Measurements from ENCODE around the gene ZC3H4.

ZC3H4 gene

GRCh38 chr19:47133021-47133471, 19.5 kb upstream of the ZC3H4 start:
- DNase-seq (ENCODE audit: low spot score) = no peak

- no peak for DNase-seq (ENCODE audit: low spot score)
Observed at GRCh38 chr19:47132194-47132852, 18.7 kb upstream of the ZC3H4 start.

DNA sequence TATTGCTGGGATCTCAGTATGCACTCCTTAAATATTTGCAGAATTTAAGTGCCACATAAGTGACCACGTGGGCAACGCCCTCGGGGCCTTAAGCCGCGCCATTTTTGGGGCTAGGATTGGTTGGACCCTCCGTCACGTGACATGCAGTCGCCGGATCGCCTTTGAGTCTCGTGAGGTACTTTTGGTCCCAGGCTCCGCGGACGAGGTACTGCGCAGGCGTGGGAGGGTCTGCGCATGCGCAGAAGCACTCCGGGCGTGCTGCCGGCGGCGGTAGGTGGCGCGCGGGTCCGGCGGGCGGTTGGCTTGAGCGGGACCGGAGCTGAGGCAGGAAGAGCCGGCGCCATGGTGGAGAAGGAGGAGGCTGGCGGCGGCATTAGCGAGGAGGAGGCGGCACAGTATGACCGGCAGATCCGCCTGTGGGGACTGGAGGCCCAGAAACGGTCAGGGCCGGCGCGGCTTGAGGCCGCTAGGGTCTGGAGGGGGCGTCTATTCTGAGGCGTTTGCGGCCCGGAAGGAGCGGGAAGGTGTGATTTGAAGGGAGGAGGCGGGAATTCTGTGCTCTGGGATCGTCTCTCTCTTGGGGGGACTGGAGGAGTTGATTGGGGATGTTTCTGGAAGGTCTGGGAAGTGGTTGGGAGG, 17.1 kb upstream of the ZC3H4 start, which contains the start of gene SAE1:
TSS of gene SAE1 (plus strand) at position 247 of the 639 bp plus-strand sequence. CDS start at position 343, 96 bp downstream.
- DNase-seq (ENCODE audit: low spot score) = peak; percentile 100

GRCh38 chr19:47130120-47130588, 16.6 kb upstream of the ZC3H4 start:
- no peak for DNase-seq (ENCODE audit: low spot score)

GRCh38 chr19:47129579-47129978, 16.0 kb upstream of the ZC3H4 start:
- DNase-seq (ENCODE audit: low spot score) = no peak

DNA sequence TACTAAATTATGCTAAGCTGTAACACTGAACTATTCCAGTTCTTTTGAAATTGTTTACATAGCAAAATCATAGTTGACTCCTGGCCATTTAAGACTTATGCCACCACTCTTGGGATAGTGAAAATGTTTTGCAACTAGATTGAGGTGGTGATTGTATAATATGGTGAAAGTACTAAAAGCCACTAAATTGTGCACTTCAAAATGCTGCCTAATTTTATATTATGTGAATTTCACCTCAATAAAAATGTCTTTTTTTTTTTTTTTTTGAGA, 12.0 kb upstream of the ZC3H4 start:
- no peak for DNase-seq (ENCODE audit: low spot score)

DNA sequence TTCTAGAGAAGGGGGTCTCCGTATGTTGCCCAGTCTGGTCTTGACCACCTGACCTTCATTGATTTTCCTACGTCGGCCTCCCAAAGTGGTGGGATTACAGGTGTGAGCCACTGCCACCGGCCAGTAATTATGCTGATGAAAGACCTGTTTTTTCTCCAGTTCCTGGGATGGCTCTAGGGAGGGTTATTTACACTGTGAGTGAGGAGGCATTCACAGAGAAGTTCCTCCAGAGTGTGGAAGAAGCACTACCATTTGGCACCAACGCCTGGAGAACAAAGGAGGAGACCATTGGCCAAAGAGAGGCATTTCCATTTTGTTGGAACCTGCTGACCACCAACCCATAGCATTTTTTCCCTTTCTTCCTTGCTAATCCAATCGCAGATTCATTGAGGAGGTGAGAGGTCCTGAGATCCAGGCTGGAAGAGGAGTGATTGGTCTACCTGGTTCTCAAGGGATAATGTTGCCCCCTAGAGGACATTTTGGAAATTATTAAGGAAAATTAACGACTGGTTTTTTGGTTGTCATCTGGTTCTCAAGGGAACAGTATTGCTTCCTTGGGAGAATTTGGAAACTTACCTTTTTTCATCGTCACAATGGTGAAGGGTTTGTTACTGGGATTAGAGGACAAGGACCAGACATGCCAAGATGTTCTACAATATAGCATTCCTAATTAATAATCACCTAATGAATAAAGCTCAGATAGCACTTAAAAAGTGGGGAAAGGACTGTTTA, 11.5 kb upstream of the ZC3H4 start:
- no peak for DNase-seq (ENCODE audit: low spot score)

DNA sequence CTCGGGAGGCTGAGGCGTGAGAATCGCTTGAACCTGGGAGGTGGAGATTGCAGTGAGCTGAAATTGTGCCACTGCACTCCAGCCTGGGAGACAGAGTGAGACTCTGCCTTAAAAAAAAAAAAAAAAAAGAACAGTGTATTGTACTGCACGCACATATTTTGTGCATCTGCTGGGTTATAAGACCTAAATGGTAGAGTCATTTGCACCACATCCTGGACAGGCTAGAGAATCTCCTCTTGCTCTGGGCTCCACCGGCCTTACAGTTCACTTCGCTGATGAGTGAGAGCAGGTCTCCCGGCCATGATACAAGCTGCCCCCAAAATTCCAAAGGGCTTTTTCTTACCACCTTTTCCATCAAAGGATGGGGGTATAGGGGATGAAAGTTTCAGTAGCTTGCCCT, 9.8 kb upstream of the ZC3H4 start:
- no peak for DNase-seq (ENCODE audit: low spot score)

GRCh38 chr19:47122359-47123335, 9.1 kb upstream of the ZC3H4 start:
- no peak for DNase-seq (ENCODE audit: low spot score)

GRCh38 chr19:47120470-47121067, 7.0 kb upstream of the ZC3H4 start:
- DNase-seq (ENCODE audit: low spot score) = no peak

DNA sequence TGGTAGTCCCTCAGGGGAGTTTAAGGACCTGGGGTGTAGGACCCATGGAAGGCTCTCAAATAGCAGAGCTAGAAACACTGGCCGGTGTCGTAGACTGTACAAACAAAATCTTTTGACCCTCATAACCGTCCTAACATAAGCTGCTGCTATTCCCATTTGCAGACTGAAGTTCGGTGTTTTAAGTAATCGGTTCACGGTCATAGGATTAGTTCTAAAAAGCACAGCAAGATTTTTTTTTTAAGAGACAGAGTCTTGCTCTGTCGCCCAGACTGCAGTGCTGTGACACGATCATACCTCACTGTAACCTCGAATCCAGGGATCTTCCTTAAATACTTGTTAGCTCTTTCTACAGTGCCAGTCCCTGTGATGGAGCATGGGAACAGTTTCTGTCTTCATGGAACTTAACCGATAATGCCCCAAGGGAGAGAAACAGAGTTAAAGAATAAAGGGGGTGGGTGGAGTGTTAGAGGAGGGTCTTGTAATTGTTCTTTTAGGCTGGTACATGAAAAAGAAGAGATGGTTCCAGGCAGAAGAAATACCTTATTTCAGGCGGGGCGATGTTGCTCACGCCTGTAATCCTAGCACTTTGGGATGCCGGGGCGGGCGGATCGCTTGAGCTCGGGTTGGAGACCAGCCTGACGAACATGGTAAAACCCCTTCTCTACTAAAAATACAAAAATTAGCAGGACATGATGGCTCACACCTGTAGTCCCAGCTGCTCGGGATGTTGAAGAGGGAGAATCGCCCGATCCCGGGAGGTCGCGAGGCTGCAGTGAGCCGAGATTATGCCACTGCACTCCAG, 475 bp upstream of the ZC3H4 start:
- DNase-seq (ENCODE audit: low spot score) = no peak

DNA sequence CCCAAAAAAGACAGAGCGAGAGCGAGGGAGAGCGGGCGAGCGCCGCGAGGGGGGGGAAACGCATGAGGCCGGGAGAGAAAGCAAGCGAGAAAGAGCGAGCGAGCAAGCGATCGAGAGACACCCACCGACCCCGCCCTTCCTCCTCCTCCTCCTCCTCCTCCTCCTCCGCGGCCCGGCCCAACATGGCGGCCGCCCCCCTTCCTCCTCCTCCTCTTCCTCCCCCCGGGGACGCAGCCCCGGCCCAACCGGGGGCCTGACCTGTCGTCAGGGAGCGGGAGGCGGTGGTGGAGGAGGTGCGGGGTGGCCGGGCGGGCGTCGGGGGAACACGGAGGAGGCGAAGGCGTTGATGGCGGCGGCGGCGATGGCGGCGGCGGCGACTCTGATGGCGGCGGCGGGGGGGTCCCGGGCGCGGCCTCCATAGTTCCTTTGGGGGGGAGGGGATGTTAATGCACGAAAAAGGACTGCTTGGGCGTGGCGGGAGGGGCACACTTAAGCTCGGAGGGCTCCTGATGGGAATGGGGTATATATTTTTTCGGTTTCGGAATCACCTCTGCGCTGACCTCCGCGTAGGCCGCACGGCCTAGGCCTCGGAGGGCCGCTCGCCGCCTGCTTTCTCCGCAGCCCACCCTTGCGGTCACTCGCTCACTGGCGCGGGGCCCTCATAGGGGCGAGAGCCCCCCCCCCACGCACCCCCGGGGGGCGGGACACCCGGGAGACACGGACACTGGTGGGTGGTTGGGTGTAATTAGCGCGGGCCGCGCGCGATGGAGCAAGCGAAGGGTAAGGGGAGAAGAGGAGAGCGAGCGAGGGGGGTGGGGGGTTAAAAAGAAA, 1.2 kb downstream of the ZC3H4 start:
- no peak for DNase-seq (ENCODE audit: low spot score)

- DNase-seq (ENCODE audit: low spot score) = no peak
Observed at GRCh38 chr19:47111682-47112165, 1.9 kb downstream of the ZC3H4 start.

DNA sequence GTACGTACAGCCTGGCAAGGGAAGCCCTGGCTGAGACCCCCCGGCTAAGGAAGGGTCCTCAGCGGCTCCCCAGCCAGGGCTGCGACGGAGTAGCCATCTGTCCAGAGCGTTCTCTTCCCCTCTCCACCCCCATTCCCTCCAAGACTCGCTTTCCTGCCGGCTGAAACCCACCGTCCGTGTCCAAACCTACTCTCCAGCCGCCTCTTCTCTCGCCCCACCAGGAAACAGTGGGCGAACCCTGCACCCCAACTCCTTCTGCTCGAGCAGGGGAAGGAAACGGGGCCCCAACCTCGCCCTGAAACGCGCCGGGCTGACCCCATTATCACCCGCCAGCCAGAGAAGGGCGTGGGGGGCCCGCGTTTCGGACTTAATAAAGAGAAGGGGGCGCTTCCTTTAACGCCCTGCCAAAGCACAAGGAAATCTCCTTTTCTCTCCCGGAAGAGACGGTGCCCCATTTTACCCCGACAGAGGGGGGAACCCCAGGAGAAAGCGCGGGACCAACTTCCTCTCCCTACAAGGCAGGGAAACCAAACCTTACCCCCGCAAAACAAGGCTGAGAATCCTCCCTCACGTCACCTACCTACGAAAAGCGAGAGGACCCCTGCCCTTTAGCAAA, 2.5 kb downstream of the ZC3H4 start:
- DNase-seq (ENCODE audit: low spot score) = no peak

- no peak for DNase-seq (ENCODE audit: low spot score)
Observed at GRCh38 chr19:47110521-47111005, 3.0 kb downstream of the ZC3H4 start.

DNA sequence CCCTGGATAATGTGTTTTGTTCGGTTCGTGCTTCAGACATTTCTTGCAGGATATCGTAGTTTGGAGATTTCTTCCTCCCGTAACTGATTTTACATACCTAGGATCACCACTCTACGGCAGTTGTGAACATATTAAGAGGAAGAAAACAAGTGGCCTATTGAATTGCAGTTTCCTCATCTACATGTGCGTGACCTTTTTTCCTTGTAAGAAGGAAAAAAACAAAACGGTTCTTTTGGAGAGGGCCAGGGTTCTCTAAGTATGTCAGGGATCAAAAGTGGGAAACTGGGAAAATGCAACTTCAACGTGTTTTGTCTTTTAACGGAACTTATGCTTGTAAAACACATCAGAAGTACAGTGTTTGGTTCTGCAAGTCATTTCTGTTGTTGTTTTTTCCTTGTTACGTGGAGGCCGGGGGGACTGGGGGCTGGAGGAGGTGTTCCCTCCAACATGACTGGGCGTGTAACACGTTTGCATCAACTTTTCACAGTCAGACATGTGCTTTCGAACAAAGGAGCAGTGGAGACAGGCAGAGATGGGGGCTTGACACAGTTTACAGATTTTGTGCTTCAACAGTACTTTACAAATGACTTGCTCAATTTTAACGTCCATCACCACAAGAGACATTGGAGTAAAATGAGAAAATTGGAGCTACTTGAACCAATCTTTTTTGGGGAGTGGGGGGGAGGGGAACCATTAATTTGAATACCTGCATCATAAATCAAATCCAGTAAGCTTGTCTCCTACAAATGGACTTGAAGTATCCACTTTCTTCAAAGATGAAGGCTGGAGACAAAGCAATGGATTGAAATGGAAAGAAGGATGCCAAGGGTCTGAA, 3.8 kb downstream of the ZC3H4 start:
- DNase-seq (ENCODE audit: low spot score) = no peak

DNA sequence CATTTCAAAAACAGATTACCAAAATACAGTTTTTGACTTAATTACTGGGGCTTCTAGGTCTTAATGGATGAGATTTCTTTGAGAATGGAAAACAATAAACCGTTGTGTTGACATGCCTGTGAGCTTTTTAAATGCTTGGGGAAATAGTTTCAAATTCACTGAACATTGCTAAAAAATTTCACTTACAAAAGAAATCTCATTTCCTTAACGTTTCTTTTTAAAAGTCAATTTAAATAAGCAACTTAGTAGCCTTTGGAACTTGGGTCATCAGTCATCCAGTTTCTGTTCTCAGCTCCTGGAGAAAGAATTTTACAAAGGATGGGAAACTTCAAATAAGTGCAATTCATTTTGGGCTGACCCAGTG, 4.4 kb downstream of the ZC3H4 start:
- no peak for DNase-seq (ENCODE audit: low spot score)
